HG02610 (cell line): ENCODE measurements around the gene PODXL2.

Source experiments
- ATAC-seq: cut with Tn5 transposase; IDR thresholded peaks from one replicate; pipeline ENCODE4 v1.9.1; 2021; ENCODE audit warnings: mild to moderate bottlenecking, moderate library complexity; ENCODE audit not compliant: unreplicated experiment

PODXL2 gene

DNA sequence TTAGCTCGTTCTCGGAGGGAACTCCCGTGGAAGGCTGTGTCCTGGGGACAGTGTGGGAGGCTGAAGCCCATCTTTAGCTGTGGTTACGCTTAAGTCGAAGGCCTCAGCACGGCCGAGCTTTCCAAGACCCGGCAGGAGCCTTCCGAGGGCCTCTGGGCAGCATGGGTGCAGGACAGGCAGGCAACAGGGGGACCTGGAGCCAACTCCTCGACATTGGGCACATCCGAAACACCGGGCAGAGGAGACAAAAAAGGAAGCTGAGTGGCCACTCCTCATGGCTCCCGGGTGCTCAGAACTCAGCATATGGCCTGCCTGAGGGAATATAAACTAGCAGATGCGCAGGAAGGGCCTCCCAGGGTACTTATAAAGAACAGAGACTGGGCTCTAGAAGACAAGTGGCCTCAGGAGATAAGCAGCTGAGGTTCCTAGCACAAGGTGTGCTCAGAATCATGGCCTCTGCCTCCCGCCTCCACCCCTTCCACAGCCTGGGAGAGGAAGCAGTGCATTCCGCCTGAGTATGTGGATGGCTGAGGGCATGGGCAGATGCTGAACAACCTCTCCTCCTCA lies 77.9 kb downstream of the PODXL2 start:
- no peak for ATAC-seq

DNA sequence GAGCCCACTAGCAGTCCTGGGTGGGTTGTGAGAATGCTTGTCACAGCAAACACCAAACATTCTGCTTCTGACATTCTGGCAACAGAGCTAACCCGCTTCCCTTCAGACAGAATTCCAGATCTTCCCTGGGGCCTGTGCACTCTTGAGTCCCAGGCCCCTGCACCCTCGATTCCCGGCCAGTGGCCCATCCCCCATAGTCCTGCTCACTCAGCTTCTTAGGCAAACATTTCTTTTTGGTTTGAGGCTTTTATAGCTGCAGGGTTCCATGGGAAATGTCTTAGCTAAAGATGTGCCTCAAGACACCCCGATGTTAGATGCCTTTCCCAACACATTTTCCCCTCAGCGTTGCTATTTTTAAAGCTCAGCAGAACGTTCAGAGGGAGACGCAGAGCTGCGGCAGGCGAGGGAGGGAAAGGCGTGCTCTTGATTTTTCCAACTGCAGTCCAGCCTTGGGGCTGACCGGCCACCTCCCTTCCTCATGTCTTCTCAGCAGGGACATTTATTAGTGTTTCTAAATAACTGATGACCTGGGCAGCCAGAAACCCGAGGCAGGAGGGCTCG lies 78.9 kb downstream of the PODXL2 start:
- no peak for ATAC-seq

DNA sequence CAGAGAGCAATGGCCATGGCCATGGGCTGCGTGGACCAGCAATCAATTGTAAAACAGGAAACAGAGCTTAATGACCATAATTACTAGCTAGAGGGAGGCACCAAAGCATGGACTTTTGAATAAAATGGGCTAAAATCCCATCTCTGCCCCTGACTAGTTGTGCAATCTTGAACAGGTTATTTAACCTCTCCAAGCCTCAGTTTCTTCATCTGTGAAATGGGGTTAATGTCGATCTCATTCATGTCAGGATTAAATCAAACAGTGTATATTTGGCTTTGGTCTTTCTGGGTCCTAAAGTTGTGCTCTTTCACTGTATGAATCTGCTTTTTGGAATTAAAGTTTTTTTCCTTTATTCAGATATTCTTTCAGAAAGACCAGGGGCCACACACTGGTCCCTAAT lies 79.9 kb downstream of the PODXL2 start:
- ATAC-seq, result no peak

DNA sequence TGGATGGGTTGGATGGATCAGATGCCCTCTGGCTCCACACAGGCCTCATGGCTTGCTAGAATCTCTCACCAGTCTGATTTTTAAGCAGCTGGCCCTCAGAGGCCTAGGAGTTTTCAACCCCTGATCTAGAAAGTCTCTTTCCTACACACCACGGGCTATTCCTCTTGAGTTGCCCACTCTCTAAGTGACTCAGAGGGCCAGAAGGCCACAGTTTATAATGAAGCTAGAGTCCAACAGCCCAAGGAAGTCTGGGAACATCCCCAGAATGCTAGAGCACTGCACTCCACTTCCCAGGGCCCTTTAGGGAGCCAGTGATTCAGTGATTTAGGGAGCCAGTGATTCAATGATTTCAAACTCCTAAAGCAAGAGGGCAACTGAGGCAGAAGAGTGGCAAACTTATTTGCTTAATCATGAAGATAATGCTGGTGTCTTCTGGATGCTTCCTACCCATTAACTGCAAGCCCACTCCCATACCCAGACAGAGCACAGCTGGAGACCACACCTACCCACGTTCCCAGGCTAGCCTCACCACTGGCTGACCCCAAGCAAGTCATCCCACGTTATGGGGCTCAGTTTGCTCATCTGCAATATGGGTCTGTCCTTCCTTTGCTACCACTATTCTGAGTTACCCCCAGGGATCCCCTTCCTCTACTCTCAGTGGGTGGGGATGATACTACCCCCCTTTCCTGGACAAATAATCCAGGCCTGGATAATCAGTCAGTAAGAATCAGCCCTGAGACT lies 80.5 kb downstream of the PODXL2 start:
- no peak for ATAC-seq

DNA sequence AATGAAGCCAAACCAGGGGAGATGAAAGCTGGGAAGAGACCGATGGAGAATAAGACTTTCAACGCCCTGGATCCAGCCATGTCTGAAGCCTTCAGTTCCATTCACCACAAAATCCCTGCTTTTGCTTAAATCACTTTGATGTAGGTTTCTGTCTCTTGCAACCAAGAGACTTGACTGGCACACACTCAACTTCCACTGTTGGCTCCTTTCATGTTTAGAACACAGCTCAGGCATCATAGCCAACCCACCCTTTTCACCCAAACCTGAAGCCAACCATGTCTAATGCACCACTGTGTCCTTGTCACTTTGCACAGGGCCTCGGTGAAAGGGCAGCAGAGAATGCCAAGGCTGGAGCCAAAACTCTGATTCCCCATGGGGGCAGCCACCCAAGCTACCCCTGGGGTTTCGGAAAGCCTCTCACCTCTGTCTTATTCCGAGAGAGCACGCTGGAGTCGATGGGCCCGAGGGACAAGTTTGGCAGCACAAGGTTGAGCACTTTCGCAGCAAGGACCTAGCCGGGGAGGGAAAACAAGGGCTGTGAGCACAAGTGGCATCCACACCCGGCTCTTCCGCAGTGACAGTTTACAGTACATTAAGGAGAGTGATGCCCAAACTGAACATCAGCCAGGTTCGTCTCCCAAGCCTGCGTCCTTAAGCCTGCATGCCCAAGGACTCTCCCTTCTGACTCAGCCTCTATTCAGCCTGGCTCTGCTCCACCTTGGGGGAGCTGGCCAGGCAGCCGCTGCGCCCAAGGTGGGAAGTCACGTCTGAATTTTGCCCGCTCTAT lies 81.4 kb downstream of the PODXL2 start:
- no peak for ATAC-seq

DNA sequence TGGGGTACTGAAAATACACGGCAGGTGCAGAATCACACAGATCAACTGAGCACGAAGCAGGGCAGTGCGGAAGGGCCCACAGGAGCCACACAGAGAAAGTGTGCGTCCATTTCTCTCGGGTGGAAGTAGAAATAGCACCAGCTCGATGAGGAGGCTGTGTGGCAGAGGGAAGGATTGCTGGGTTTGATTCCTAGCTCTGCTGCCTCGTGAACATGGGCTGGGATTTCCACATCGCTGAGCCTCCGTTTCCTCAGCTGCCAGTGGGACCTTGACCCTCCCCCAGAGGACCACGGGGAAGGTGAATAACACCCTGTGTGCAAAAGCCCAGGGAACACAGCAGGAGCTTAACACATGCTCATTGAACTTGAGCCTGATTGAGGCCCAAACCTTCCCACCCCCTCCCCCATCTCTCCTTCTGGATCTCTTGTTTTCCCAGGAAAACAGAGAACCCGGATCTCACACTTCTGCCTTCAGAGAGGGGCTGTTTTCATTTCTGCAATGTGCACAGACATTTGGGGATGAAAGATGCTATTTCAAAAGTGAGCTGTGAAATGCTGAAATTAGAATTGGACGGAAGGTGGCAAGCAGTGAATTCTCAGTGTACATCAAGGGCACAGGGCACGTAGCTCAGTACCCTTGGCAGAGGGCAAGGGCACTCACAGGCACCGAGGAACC lies 82.2 kb downstream of the PODXL2 start:
- ATAC-seq, result no peak

DNA sequence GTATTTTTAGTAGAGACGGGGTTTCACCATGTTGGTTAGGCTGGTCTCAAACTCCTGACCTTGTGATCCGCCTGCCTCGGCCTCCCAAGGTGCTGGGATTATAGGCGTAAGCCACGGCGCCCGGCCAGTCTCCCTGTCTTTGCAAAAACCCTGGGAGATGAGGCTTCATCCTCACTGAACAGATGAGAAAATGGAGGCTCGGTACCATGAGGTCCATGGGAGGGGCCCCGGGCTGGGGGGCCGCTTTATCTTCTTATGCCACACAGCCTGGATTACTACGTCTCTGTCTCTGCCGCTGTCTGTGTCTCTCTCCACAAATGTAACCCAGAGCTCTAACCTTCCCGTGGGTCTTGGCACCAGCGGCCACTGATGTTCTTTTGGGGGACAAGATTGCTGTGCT lies 82.9 kb downstream of the PODXL2 start:
- no peak for ATAC-seq

DNA sequence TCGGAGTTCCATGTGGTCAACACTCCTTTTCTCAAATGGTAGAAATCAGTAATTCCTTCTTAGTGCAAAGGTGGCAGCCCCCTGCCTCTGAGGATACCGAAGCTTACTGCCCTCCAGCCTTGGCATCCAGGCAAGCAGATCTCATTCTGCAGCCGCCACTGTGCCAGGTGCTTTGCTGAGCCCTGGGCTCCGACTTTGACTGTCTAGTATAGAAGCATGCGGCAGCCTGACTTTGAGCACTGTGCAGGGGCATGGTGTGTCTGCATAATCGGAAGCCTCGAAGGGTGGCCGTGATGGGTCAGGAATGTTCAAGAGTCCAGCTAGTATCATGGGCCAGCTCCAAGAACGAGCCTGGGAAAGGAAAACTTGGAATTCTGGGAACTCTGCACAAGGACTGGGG lies 83.5 kb downstream of the PODXL2 start:
- ATAC-seq, result no peak

DNA sequence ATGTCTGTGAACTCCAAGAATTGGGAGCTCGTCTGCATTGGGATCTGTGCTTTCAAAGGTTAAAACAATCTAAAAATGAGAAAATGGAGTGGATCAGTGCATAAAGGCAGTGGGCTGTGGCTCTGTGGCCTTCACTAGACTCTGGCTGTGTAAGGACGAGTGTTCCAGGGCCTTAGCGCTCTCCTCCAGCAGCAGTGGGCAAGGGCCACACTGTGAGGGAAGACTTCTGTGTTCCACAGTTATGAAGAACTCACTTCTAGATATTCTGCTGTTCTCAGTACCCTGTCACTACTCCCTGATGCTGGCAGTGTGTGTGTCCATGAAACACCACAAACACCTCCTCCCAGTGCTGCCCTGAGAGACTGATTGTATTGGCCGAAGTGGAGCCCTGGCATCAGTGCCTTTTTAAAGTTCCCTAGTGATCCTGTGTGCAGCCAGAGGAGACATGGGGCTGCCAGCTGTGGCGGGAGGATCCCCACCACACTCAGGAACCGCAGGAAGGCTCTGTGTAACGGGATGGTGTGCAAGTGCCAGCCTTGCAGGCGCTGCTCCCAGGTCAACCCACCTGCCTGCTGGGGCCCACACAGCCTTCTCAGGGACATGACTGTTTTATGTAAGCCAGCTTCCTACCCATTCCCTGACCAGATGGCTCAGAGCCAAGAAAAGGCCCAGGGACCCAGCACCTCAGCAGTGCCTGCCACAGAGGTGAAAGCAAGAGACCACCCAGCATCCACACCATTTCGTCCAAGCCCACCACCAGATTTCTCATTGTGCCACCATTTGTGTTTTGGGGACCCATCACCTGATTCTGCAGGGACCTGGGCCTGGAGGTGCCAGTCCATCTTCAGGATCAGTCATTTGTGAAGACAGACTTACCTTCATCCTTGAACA lies 84.1 kb downstream of the PODXL2 start:
- ATAC-seq, result no peak

DNA sequence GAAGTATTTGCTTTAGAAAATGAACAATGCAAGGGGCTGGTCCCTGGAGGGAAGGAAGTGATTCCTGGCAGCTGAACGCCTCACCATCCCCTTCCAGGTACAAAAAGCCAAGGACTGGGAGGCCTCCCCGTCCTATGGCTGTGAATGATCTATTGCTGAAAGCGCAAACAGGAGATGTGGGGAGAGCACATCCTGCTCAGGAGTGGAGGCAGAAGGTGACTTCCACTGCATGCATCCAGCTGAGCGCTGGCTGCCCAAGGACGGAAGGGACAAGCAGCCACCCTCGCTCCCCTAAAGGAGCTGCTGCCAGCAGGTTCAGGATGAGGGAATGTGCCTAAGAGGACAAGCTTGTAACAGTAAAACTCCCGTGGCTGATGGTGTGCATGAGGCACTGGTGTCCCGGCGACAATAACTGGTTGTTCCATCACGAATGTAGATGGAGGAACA lies 85.2 kb downstream of the PODXL2 start:
- no peak for ATAC-seq

DNA sequence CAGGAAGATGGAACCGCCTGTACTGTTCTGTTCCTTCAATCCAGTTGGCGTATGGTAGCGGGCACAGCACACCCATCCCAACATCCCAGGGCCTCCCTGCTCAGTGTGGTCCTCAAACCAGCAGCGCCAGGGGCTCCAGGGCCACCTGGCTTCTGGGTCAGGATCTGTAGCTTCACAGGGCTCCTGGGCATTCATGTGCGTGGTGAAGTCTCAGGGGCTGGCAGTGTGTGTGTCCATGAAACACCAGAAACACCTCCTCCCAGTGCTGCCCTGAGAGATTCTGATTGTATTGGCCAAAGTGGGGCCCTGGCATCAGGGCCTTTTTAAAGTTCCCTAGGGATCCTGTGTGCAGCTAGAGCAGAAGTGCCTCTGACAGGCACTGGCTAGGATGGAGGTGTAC lies 85.9 kb downstream of the PODXL2 start:
- ATAC-seq, result no peak

DNA sequence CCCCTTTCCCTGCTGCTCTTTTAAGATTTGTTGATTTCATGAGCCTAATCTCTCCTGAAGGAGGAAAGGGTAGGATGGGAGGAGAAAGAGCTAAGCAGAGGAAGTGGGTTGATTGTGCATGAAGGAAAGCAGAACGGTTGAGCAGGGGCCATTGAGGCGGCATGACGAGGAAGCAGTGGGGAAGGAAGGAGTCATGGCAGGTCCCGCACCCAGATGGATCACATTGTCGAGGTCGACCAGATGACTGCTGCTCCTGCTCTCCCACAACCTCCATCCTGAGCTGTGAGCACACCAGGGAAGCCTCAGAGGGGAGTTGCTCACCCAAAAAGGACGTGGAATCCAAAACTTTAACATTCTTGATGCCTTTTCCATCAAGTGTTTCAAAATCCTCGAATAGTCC lies 86.5 kb downstream of the PODXL2 start:
- no peak for ATAC-seq

DNA sequence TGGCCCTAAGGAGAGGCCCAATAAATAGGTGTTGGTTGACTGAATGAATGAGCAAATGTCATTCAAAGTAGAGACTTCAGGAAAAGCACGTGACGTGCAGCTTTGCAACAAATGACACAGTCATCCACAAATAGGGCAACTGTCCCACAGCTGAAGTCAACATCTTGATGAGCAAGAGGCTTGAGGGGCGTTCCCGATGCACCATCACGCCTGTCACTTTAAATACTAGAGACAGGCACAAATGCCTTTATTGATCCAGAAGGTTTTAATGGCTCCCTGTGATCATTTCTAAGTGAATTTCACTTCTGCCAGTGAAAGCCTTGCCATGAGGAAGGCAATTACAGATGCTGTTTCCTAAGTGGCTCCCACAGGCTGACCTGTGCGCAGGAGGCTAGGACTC lies 87.4 kb downstream of the PODXL2 start:
- no peak for ATAC-seq

DNA sequence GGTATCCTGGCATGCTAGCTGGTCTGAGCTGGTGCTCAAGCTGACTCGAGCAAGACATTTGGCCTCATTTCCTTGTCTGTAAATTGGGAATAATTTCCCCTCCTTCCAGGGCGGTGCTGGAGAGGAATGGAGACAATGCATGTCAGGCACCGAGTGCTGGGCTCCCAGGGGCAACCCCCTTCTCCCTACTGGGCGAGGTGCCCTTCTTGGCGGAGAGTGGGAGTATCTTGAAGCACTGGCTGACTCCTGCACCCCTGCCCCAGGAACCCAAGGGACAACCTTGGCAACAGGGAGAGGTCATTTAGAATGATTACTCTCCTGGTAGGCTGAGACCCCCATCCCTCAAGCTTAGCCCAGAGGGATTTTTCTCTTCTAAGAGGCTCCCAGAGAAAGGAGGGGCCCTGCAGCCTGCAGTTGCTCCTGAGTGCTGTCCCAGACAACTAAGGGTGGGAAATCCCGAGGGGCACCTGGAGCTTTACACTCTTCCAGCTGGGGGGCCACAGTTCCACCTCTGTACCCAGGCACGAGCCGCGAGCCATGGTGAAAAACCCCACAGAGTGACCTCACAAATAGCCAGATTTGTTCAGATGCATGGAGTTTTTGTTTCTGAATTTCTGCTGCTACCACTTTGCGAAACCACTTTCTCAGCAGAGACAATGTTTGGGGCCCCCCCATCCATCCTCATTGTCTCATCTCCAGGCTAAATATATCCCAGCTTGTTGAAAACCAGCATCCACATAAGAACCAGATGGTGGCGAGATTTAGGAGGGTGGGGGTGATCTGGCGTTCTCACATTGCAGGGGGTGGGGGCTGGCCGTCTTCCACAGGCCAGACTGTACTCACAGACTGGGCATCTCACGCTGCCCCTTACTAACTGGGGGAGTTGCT lies 88.6 kb downstream of the PODXL2 start:
- ATAC-seq, result no peak

DNA sequence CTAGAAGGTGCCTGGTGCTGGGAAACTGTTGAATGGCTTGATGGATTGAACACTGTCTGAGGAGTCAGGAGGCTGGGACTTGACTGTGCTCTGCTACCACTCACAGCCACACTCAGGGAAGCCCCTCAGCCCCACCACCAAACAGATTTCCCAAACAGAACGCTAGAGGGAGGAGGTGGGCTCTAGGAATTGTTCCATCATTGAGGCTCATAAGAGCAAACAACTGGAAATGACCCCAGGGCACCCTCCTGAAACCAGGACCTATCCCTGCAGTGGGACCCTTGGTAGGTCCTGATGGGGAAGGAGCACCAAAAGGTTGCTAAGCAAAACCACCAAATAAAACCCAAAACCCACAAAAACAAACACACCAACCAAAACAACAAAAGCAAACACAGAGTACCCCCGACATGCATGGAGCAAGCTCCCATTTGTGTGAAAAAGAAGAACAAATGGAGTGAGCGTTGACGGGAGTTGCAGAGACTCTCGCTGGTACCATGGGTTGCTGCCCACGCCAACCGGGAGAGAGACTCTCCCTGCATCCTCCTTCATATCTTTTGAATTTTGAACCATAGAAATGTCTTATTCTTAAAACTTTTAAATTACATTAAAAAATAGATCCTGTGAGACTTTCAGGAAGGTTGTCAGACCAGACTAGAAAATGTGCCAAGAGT lies 89.4 kb downstream of the PODXL2 start:
- ATAC-seq, result no peak

DNA sequence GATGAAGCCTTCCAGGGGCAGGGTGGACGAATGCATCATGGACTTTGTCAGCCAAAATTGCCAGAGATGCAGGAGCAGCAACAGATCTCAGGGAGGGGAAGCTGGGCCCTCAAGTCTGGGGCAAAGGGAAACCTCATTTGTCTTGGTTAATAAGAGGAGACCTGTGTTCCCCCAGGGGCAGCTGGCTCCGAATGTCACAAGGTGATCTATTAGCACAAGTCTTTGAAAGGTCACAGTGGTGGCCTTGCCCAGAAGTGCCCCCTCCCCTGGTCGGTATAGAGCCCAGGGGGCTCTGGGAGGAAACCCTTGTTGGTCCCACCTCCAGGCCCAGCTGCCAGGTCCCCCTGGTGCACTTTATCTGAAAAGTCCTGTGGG lies 89.9 kb downstream of the PODXL2 start:
- no peak for ATAC-seq

DNA sequence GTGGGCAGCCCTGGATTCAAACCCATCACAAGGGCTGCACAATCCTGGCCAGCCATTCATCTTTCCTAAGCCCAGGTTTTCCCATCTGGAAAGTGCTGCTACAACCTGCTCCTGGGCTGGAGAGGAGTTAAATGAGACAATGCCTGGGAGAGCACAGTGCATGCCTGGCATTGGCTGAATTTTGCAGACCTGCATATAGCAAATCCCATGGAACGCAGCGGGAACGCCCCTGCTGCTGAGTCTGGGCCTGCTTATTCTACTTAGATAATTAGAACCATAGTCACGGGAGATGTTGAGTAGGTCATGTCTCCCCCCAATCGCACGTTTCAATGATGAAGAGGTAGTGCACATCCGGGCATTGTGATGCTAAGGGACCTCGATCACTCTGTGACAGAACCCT lies 90.4 kb downstream of the PODXL2 start:
- ATAC-seq, result no peak

DNA sequence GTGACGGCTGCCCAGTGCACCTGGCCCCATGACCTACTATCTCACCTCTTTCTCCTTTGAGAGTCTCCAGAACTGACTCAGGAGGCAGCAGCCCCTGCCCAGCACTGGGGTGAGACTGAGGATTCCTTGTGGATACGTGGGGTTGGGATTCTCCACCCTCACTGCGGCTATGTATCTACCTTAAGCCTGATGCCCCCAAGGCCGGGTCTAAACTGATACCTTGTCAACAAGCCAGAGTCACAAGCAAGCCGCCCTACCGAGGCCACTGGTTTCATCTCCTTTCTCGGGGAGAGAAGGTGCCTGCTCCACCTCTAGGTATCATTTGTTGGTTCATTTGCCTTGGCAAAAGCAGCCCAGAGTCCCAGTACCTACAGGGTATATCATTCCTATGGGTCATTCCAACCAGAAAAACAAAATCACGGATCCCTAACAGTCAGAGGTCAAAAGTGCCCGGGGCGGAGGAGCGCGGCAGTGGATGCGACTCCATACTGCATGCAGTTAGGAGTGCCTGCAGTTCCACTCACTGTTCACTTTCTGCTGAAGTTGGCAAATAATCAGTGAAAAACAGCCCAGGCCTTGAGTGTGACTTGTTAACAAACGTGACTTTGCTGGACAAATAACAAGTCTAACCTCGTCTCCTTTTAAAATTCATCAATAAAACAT lies 91.3 kb downstream of the PODXL2 start:
- ATAC-seq, result no peak
